Neural progenitor cell (in vitro differentiated cells): ENCODE results near the gene SCRN1.

ENCODE experiments used
- CTCF ChIP-seq: fragments of 200-600 bp; sonication (generic); IDR thresholded peaks from 2 replicates; pipeline ENCODE4 v1.5.1; 2017; ENCODE audit warnings: antibody characterized with exemption, mild to moderate bottlenecking
- EZH2 ChIP-seq: fragments of 200-600 bp; sonication (generic); IDR thresholded peaks from 2 replicates; pipeline ENCODE4 v1.6.1; 2017; ENCODE audit warnings: antibody characterized with exemption, mild to moderate bottlenecking, moderate library complexity

- TF ChIP-seq CTCF, result peak; percentile 63
- TF ChIP-seq EZH2, result no peak
Observed at GRCh38 chr7:29977886-29978651, 11.5 kb downstream of the SCRN1 start.
